SK-N-SH treated with all-trans-retinoic acid at 6 μM for 48 hours (cell line): ENCODE results near the gene POLD1.

Experiments used
- ATAC-seq: fragments of 200-7000 bp; cut with Tn5 transposase; 3 replicates; pipeline ENCODE4 v1.9.1; 2020; ENCODE audit warnings: mild to moderate bottlenecking, moderate library complexity
- ARNTL ChIP-seq: fragments of 450-650 bp; formaldehyde crosslinking; IDR thresholded peaks from 2 replicates; pipeline ENCODE4 v1.5.0; 2020; ENCODE audit warnings: low read depth, mild to moderate bottlenecking, moderate library complexity, borderline replicate concordance
- CSDC2 ChIP-seq: fragments of 250-450 bp; sonication (Bioruptor Pico); IDR thresholded peaks from 2 replicates; pipeline ENCODE4 v1.5.0; 2020; ENCODE audit warnings: mild to moderate bottlenecking, moderate library complexity
- CSRNP3 ChIP-seq: fragments of 250-450 bp; sonication (Bioruptor Pico); IDR thresholded peaks from 2 replicates; pipeline ENCODE4 v1.5.1; 2021; ENCODE audit warnings: mild to moderate bottlenecking, moderate library complexity
- ESRRG ChIP-seq: fragments of 250-450 bp; sonication (Bioruptor Pico); IDR thresholded peaks from 2 replicates; pipeline ENCODE4 v1.6.1; 2021; ENCODE audit warnings: mild to moderate bottlenecking
- GLIS3 ChIP-seq: fragments of 250-450 bp; sonication (Bioruptor Pico); IDR thresholded peaks from 2 replicates; pipeline ENCODE4 v1.5.0; 2020; ENCODE audit warnings: mild to moderate bottlenecking, moderate library complexity
- ISL1 ChIP-seq: fragments of 250-450 bp; sonication (Bioruptor Pico); IDR thresholded peaks from 2 replicates; pipeline ENCODE4 v2.1.2; 2022; ENCODE audit warnings: mild to moderate bottlenecking, moderate library complexity
- OSR1 ChIP-seq: fragments of 250-450 bp; sonication (Bioruptor Pico); IDR thresholded peaks from 2 replicates; pipeline ENCODE4 v1.8.0; 2022; ENCODE audit warnings: moderate library complexity, mild to moderate bottlenecking, inconsistent platforms
- PPARA ChIP-seq: fragments of 250-450 bp; sonication (Bioruptor Pico); IDR thresholded peaks from 2 replicates; pipeline ENCODE4 v1.5.0; 2020; ENCODE audit warnings: mild to moderate bottlenecking, borderline replicate concordance
- RARB ChIP-seq: fragments of 250-450 bp; sonication (Bioruptor Pico); IDR thresholded peaks from 2 replicates; pipeline ENCODE4 v1.8.0; 2021; ENCODE audit warnings: mild to moderate bottlenecking, moderate library complexity
- SNAI2 ChIP-seq: fragments of 250-450 bp; sonication (Bioruptor Pico); IDR thresholded peaks from 2 replicates; pipeline ENCODE4 v1.5.0; 2020; ENCODE audit warnings: mild to moderate bottlenecking, moderate library complexity
- TOX ChIP-seq: fragments of 250-450 bp; sonication (Bioruptor Pico); IDR thresholded peaks from 2 replicates; pipeline ENCODE4 v1.8.0; 2021; ENCODE audit warnings: mild to moderate bottlenecking, moderate library complexity, borderline replicate concordance
- ZC3H10 ChIP-seq: fragments of 250-450 bp; sonication (Bioruptor Pico); IDR thresholded peaks from 2 replicates; pipeline ENCODE4 v1.5.1; 2021; ENCODE audit warnings: mild to moderate bottlenecking, moderate library complexity
- ZFP3 ChIP-seq: fragments of 250-450 bp; sonication (Bioruptor Pico); IDR thresholded peaks from 2 replicates; pipeline ENCODE4 v1.5.0; 2020; ENCODE audit warnings: mild to moderate bottlenecking, moderate library complexity
- ZFP30 ChIP-seq: fragments of 450-650 bp; formaldehyde crosslinking; IDR thresholded peaks from 2 replicates; pipeline ENCODE4 v1.5.0; 2022; ENCODE audit warnings: mild to moderate bottlenecking, moderate library complexity
- ZNF565 ChIP-seq: fragments of 450-650 bp; formaldehyde crosslinking; conservative IDR thresholded peaks from 2 replicates; pipeline ENCODE4 v1.5.0; 2020; ENCODE audit warnings: low read depth, mild to moderate bottlenecking, moderate library complexity
- ZNF70 ChIP-seq: fragments of 450-650 bp; formaldehyde crosslinking; IDR thresholded peaks from 2 replicates; pipeline ENCODE4 v1.5.0; 2020; ENCODE audit warnings: mild to moderate bottlenecking, moderate library complexity
- ZNF8 ChIP-seq: fragments of 450-650 bp; formaldehyde crosslinking; IDR thresholded peaks from 2 replicates; pipeline ENCODE4 v1.5.0; 2020; ENCODE audit warnings: mild to moderate bottlenecking, moderate library complexity
- TF ChIP-seq, protein P1 (sequence below): fragments of 250-450 bp; sonication (Bioruptor Pico); IDR thresholded peaks from 2 replicates; pipeline ENCODE4 v1.5.0; 2020; ENCODE audit warnings: mild to moderate bottlenecking, moderate library complexity
- TF ChIP-seq, protein P2 (sequence below): fragments of 250-450 bp; sonication (Bioruptor Pico); IDR thresholded peaks from 2 replicates; pipeline ENCODE4 v1.8.0; 2021; ENCODE audit warnings: low read depth, mild to moderate bottlenecking, moderate library complexity, borderline replicate concordance
- TF ChIP-seq, protein P3 (sequence below): fragments of 250-450 bp; sonication (Bioruptor Pico); IDR thresholded peaks from 2 replicates; pipeline ENCODE4 v1.5.1; 2020; ENCODE audit warnings: low read depth, mild to moderate bottlenecking, moderate library complexity

Gene POLD1

DNA sequence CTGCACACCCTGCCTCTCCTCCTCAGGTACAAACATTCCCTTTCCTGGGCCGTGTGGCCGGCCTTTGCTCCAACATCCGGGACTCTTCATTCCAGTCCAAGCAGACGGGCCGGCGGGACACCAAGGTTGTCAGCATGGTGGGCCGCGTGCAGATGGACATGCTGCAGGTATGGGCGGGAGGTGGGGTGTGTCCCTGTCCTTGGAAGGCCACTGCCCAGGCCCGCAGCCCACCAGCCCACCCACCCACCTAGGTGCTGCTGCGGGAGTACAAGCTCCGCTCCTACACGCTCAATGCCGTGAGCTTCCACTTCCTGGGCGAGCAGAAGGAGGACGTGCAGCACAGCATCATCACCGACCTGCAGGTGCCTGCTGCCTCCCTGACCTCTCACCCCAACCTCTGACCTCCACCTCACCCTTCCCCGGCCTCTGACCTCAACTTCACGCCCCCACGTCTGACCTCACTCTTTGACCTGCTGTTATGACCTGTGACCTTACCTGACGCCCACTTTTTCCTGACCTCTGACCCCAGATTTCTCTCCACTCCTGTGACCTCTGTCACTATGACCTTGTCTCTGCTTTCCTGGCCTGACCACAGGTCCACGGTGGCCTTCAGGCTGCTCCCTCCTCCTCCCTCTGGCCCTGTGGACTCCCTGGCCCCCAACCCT lies 22.1 kb downstream of the POLD1 start:
- no peak for ATAC-seq
- TF ChIP-seq, protein P1, sequence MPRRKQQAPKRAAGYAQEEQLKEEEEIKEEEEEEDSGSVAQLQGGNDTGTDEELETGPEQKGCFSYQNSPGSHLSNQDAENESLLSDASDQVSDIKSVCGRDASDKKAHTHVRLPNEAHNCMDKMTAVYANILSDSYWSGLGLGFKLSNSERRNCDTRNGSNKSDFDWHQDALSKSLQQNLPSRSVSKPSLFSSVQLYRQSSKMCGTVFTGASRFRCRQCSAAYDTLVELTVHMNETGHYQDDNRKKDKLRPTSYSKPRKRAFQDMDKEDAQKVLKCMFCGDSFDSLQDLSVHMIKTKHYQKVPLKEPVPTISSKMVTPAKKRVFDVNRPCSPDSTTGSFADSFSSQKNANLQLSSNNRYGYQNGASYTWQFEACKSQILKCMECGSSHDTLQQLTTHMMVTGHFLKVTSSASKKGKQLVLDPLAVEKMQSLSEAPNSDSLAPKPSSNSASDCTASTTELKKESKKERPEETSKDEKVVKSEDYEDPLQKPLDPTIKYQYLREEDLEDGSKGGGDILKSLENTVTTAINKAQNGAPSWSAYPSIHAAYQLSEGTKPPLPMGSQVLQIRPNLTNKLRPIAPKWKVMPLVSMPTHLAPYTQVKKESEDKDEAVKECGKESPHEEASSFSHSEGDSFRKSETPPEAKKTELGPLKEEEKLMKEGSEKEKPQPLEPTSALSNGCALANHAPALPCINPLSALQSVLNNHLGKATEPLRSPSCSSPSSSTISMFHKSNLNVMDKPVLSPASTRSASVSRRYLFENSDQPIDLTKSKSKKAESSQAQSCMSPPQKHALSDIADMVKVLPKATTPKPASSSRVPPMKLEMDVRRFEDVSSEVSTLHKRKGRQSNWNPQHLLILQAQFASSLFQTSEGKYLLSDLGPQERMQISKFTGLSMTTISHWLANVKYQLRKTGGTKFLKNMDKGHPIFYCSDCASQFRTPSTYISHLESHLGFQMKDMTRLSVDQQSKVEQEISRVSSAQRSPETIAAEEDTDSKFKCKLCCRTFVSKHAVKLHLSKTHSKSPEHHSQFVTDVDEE (CRISPR knock-in tag) = no peak
- TF ChIP-seq CSDC2 = no peak
- TF ChIP-seq, protein P2, sequence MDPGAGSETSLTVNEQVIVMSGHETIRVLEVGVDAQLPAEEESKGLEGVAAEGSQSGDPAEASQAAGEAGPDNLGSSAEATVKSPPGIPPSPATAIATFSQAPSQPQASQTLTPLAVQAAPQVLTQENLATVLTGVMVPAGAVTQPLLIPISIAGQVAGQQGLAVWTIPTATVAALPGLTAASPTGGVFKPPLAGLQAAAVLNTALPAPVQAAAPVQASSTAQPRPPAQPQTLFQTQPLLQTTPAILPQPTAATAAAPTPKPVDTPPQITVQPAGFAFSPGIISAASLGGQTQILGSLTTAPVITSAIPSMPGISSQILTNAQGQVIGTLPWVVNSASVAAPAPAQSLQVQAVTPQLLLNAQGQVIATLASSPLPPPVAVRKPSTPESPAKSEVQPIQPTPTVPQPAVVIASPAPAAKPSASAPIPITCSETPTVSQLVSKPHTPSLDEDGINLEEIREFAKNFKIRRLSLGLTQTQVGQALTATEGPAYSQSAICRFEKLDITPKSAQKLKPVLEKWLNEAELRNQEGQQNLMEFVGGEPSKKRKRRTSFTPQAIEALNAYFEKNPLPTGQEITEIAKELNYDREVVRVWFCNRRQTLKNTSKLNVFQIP (CRISPR knock-in tag) = no peak
- no peak for TF ChIP-seq ZNF70 (CRISPR knock-in tag)
- no peak for TF ChIP-seq ZFP30 (CRISPR knock-in tag)
- TF ChIP-seq ZFP3 = no peak
- no peak for TF ChIP-seq ZC3H10 (CRISPR knock-in tag)

DNA sequence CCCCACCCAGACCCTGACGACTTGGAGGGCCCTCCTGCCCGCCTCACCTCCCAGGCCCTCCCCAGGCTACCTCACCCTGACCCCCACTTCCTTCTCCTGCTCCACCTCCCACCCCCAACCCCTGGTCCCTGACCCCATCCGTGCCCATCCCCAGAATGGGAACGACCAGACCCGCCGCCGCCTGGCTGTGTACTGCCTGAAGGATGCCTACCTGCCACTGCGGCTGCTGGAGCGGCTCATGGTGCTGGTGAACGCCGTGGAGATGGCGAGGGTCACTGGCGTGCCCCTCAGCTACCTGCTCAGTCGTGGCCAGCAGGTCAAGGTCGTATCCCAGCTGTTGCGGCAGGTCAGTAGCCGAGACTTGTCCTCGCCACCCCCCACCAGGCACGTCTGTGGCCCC lies 22.7 kb downstream of the POLD1 start:
- no peak for ATAC-seq
- TF ChIP-seq GLIS3 = no peak
- no peak for TF ChIP-seq OSR1 (CRISPR knock-in tag)
- no peak for TF ChIP-seq CSRNP3 (CRISPR knock-in tag)
- TF ChIP-seq ZNF8 (CRISPR knock-in tag) = no peak
- no peak for TF ChIP-seq ZFP3
- no peak for TF ChIP-seq SNAI2 (CRISPR knock-in tag)
- TF ChIP-seq ESRRG (CRISPR knock-in tag) = no peak
- no peak for TF ChIP-seq ARNTL
- TF ChIP-seq, protein P3, sequence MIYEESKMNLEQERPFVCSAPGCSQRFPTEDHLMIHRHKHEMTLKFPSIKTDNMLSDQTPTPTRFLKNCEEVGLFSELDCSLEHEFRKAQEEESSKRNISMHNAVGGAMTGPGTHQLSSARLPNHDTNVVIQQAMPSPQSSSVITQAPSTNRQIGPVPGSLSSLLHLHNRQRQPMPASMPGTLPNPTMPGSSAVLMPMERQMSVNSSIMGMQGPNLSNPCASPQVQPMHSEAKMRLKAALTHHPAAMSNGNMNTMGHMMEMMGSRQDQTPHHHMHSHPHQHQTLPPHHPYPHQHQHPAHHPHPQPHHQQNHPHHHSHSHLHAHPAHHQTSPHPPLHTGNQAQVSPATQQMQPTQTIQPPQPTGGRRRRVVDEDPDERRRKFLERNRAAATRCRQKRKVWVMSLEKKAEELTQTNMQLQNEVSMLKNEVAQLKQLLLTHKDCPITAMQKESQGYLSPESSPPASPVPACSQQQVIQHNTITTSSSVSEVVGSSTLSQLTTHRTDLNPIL = no peak
- no peak for TF ChIP-seq TOX (CRISPR knock-in tag)
- no peak for TF ChIP-seq ZNF565 (CRISPR knock-in tag)

- TF ChIP-seq ISL1 (CRISPR knock-in tag) (no peak), ZFP3 (no peak), CSRNP3 (CRISPR knock-in tag) (no peak), PPARA (CRISPR knock-in tag) (no peak), ZNF8 (CRISPR knock-in tag) (no peak), ARNTL (no peak), ESRRG (CRISPR knock-in tag) (no peak), RARB (no peak), TOX (CRISPR knock-in tag) (no peak)
- TF ChIP-seq, protein P2 (CRISPR knock-in tag) = no peak
- TF ChIP-seq, protein P1 (CRISPR knock-in tag) = no peak
- ATAC-seq = no peak
Measured at GRCh38 chr19:50409347-50409746, 25.2 kb downstream of the POLD1 start.
